ENCODE data around the gene GNB1.

GNB1 gene

DNA sequence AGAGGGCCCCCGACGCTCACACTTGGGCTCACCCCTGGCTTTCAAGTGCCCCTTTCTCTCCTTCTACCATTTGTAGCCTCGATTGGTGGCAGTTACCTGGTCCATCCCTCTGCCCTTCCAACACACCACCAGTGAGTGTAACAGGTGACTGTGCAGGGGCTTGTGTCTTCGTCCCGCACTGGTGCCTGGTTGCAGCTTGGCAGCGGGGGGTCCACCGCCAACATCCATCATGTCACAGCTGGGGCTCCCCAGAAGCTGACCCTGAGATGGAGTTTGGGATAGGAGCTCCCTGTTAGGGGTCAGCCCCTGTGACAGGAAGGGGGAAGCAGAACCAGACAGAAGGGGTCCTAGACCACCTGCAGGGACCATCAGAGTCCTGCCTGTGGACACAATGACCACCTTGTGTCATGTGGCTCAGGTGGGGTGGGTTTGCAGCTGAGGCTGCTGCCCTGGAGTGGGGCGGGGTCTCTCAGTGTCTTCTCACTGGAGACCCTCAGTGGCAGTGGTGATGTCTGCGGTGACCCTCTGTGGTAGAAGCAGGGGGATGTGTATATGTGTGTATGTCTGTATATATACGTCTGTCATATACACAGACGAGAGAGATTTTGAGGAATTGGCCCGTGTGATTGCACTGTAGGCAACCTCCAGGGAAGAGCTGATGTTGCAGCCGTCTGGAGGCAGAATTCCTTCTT, 20.6 kb upstream of the GNB1 start:
- no peaks in the 10 kb centered on the region for H3K27me3 ChIP-seq
- no peaks in the 10 kb centered on the region for H4K20me1 ChIP-seq
- H3K36me3 ChIP-seq: no peaks in the 10 kb centered on the region
- H3K4me3 ChIP-seq: no peak overlapping the region
- no peak for TF ChIP-seq Cebpa-rat (IDR thresholded peaks at IDR 0.05)
- H3K27ac ChIP-seq: no peak overlapping the region
- H3K9me3 ChIP-seq: no peaks in the 10 kb centered on the region
- H3K4me1 ChIP-seq: peaks cover 58% of the 10 kb centered on the region
- no peak overlapping the region for H3K4me2 ChIP-seq
- H3K9ac ChIP-seq: no peak overlapping the region

DNA sequence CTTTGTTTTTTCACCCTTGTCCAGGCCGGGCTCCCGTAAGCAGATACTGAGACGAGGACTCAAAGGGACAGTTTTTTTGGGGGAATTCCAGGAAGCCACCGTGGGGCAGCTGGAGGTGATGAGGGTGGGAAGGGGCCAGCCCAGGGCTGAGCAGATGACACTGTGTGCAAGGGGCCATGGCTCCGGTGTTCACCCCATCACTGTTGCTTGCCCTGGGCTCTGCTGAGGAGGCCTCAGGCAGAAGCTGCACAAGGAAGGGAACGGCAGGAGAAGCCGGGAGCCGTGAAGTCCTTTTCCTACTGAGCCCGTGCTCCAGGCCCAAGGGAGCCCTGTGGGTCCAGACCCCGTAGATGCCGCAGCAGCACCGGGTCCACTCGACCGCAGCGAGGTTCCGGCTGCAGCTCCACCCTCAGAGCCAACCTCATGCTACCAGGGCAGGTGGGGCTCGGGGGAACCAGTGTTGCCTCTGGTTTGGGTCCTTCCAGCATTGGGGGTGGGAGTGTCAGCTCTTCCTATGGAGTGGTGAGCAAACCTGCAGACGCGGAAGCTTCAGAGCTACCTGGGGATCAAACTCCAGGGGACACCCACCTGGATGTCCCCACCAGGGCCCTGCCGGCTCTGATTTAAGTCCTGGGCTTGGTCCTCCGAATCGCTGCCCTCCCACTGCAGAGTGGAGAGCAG, 19.9 kb upstream of the GNB1 start:
- Histone ChIP-seq H3K27me3 (no peaks in the 10 kb centered on the region), H3K9me3 (no peaks in the 10 kb centered on the region), H3K4me3 (no peak overlapping the region), H3K4me2 (peak overlapping the region; percentile 74; the same call in 1 of the 2 replicates), H3K36me3 (no peaks in the 10 kb centered on the region), H3K9ac (peak overlapping the region; percentile 19; the same call in 1 of the 2 replicates), H3K27ac (no peak overlapping the region), H4K20me1 (no peaks in the 10 kb centered on the region), H3K4me1 (peaks cover 65% of the 10 kb centered on the region)
- TF ChIP-seq Cebpa-rat (IDR thresholded peaks at IDR 0.05): no peak

DNA sequence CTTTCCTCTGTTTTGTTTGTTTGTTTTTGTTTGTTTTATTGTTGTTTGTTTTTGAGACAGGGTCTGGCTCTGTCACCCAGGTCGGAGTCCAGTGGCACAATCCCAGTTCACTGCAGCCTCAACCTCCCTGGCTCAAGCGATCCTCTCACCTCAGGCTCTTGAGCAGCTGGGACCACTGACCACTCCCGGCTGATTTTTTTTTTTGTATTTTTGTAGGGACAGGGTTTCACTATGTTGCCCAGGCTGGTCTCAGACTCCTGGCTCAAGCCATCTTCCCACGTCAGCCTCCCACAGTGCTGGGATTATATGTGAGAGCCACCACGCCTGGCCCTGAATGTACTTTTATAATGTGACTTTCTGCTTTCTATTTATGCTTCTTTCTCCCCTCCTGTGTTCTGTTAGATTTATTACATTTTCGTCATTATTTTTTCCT, 19.2 kb upstream of the GNB1 start:
- Histone ChIP-seq H3K9me3 (no peaks in the 10 kb centered on the region), H3K27me3 (no peaks in the 10 kb centered on the region), H4K20me1 (no peaks in the 10 kb centered on the region), H3K4me2 (peak overlapping the region; percentile 74), H3K4me3 (no peak overlapping the region), H3K9ac (peak overlapping the region; percentile 61; the same call in 1 of the 2 replicates), H3K36me3 (no peaks in the 10 kb centered on the region), H3K4me1 (peaks cover 71% of the 10 kb centered on the region), H3K27ac (peak overlapping the region; percentile 67)
- no peak for TF ChIP-seq Cebpa-rat (IDR thresholded peaks at IDR 0.05)

DNA sequence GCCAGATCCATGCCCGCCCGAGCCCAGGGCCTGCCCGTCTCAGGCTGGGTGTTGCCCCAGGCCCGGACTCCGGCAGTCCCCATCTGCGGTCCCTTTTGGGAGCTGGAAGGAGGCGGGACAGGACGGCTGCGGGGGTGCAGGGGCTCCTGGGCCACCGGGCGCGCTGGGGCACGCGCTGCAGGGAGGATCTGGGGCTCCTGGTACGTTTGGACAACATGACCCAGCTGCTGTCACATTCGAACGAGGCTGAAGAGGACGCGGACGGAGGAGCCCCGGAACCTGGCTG, 17.6 kb upstream of the GNB1 start:
- Histone ChIP-seq H3K4me3 (peak overlapping the region; percentile 84), H3K9me3 (peaks cover under 1% of the 10 kb centered on the region; the same call in 1 of the 2 replicates), H3K4me2 (peak overlapping the region; percentile 100), H3K36me3 (no peaks in the 10 kb centered on the region), H4K20me1 (no peaks in the 10 kb centered on the region), H3K9ac (peak overlapping the region; percentile 95), H3K27me3 (no peaks in the 10 kb centered on the region), H3K4me1 (peaks cover 59% of the 10 kb centered on the region), H3K27ac (peak overlapping the region; percentile 98)
- TF ChIP-seq Cebpa-rat (IDR thresholded peaks at IDR 0.05): no peak

DNA sequence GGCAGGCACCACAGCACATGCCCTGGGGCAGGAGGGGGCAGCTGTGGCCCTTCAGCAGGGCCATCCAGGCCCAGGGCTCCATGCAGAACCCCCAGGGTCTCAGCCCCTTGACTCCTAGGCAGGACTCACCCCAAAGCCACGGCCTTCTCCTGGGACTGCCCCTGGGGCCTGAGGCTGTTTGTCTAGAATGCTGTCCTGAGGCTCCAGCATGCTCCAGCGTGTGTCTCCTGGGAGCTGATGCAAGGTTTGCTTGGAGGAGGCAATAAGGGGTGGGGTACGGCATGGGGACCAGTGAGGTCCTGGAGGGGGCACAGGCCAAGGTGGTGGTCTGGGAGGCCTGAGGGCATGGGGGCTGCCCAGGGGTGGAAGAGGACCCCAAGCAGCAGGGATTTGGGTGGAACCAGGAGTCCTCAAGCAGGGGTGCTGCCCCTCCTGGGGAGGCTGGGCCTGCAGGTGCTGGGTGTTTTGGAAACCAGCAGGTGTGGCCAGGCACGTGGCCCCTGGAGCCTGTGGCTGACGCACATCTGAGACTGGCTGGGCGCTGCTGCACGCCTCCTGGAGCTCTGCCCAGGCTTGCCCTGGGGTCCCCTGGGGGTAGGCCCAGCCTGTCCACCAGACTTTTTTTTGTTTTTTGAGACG, 16.3 kb upstream of the GNB1 start:
- Histone ChIP-seq H4K20me1 (no peaks in the 10 kb centered on the region), H3K27me3 (no peaks in the 10 kb centered on the region), H3K36me3 (no peaks in the 10 kb centered on the region), H3K27ac (peak overlapping the region; percentile 98), H3K9ac (peak overlapping the region; percentile 95), H3K4me1 (peaks cover 58% of the 10 kb centered on the region), H3K4me2 (peak overlapping the region; percentile 100), H3K9me3 (peaks cover 7% of the 10 kb centered on the region; the same call in 1 of the 2 replicates), H3K4me3 (0 out of 2 replicates have a peak overlapping the region, but pooled peaks have one; percentile 18)
- TF ChIP-seq Cebpa-rat (IDR thresholded peaks at IDR 0.05): no peak

DNA sequence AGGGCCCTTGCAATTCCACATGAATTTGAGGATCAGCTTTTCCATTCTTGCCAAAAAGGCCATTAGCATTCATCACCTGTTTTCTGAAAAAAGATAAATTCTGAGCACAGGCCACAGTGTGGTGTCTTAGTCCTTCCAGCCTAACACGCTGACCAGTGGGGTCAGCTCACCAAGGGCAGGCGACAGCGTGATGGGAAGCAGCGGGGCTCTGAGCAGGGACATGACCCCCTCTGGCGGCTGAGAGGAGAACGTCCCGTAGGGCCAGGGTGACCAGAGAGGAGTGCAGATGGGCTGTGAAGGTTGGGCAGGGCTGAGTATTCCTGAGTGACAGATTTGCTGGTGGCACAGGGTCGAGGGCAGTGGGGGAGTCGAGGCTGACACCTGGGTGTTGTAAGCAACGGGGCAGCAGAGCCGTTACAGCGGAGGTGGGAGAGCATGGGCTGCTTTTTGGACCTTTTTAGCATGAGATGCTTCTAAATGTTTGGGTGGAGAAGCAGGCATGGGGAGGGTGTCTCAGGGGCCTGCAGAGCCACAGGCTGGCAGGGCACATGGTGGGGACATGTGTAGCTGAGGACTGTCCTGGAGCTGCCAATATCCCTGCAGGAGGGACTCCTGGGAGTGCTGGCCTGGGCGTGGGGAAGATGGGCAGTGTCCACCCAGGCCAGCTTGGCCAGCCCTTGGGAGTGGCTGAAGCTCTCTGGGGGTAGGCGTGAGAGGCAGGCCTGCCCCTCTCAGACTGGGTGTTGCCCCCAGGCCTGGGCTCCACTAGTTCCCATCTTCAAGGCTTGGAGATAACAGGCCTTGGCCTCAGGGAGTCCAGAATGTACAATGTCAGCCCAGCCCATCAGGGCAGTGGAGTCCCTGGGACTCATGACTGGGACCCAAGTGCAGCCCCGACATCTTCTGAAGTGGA, 15.6 kb upstream of the GNB1 start:
- H3K4me2 ChIP-seq: peak overlapping the region; percentile 100
- peaks cover 7% of the 10 kb centered on the region; the same call in 1 of the 2 replicates for H3K9me3 ChIP-seq
- peak overlapping the region; percentile 98 for H3K27ac ChIP-seq
- H3K27me3 ChIP-seq: no peaks in the 10 kb centered on the region
- H3K36me3 ChIP-seq: no peaks in the 10 kb centered on the region
- H4K20me1 ChIP-seq: no peaks in the 10 kb centered on the region
- H3K4me1 ChIP-seq: peaks cover 66% of the 10 kb centered on the region
- no peak for TF ChIP-seq Cebpa-rat (IDR thresholded peaks at IDR 0.05)
- no peak overlapping the region for H3K4me3 ChIP-seq
- peak overlapping the region; percentile 95 for H3K9ac ChIP-seq

DNA sequence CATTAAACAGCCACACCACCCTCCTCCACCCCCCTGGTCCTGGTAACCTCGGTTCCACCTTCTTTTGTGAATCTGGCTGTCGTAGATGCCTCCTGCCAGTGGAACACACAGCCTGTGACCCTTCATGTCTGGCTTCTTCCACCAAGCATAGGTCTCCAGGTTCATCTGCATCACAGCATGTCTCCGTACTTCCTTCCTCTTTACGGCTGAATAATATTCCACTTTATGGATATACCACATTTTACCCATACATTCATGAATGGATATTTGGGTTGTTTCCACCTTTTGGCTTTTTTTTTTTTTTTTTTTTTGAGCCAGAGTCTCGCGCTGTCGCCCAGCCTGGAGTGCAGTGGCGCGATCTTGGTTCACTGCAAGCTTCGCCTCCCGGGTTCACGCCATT, 12.3 kb upstream of the GNB1 start:
- Histone ChIP-seq H3K4me2 (no peak overlapping the region), H3K4me1 (peaks cover 76% of the 10 kb centered on the region), H3K9me3 (peaks cover 7% of the 10 kb centered on the region; the same call in 1 of the 2 replicates), H3K36me3 (no peaks in the 10 kb centered on the region), H3K9ac (no peak overlapping the region), H3K27me3 (no peaks in the 10 kb centered on the region), H3K27ac (no peak overlapping the region), H3K4me3 (no peak overlapping the region), H4K20me1 (no peaks in the 10 kb centered on the region)
- TF ChIP-seq Cebpa-rat (IDR thresholded peaks at IDR 0.05): no peak

DNA sequence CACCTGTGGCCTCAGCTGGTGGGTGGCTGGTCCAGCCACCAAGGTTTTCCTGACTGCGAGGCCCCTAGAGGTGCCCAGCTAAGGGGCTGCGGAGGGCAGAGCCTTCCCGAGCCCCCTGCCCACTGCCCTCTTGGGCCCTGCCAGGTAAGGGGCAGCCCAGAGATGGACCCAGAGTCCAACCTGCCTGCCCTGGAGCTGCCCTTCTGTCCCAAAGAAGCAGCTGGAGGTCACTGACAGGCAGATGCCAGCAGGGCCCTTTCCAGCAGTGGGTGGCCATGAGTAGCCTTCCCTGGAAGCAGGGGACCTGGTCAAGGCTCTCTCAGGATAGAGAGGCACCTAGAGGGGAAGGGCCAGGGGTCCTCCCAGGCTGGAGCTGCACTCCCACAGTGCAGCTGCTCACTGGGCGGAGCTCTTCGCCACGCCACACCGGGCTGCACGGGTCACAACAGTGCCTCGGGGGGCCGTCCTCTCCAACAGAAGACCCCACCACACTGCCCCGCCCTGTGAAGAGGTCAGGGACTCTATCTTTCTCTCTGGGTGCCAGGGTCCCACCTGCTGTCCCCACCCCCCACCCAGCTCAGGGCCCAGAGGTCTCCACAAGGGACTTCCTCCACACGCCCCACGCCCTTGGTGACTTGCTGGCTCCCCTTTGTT, 10.9 kb upstream of the GNB1 start:
- Histone ChIP-seq H3K9ac (peak overlapping the region; percentile 51), H3K27me3 (no peaks in the 10 kb centered on the region), H4K20me1 (no peaks in the 10 kb centered on the region), H3K4me3 (no peak overlapping the region), H3K4me2 (peak overlapping the region; percentile 92), H3K9me3 (peaks cover 7% of the 10 kb centered on the region; the same call in 1 of the 2 replicates), H3K36me3 (no peaks in the 10 kb centered on the region), H3K27ac (peak overlapping the region; percentile 92), H3K4me1 (peaks cover 76% of the 10 kb centered on the region)
- no peak for TF ChIP-seq Cebpa-rat (IDR thresholded peaks at IDR 0.05)
